ENCODE measurements around the gene ARHGAP26. TPM values are rescaled to one million over a fixed set of nuclear protein-coding genes. Genes with fewer than 3 reads are reported as not detected.

The ARHGAP26 gene
- total and polyA plus RNA-seq, 2 donors (not counting 1 experiment from before 2014, with no cell fraction given): 4.1 to 6.8 TPM

DNA sequence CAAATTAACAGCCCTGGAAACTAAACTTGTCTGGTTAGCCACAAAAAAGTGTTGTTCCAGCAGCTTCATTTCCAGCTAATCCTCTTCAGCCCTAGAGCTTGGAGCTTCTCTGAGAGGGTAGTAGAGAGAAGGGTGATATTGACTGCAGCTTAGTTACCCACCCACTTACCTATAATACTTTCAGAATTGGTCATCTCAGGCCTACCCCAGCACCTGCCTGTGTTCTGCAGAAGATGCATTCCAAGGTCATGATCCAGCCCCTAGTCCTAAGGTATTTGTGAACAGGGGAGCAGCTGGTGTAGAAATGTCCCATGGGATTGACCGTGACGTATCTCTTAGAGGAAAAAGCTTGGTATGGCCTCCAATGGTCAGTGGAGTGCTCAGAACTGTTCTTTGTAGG is 344.3 kb downstream of the ARHGAP26 start:
- TF ChIP-seq EZH2 (IDR thresholded peaks at IDR 0.05; ENCODE audit: low read length, missing control alignments): no peak
- TF ChIP-seq, protein P1, sequence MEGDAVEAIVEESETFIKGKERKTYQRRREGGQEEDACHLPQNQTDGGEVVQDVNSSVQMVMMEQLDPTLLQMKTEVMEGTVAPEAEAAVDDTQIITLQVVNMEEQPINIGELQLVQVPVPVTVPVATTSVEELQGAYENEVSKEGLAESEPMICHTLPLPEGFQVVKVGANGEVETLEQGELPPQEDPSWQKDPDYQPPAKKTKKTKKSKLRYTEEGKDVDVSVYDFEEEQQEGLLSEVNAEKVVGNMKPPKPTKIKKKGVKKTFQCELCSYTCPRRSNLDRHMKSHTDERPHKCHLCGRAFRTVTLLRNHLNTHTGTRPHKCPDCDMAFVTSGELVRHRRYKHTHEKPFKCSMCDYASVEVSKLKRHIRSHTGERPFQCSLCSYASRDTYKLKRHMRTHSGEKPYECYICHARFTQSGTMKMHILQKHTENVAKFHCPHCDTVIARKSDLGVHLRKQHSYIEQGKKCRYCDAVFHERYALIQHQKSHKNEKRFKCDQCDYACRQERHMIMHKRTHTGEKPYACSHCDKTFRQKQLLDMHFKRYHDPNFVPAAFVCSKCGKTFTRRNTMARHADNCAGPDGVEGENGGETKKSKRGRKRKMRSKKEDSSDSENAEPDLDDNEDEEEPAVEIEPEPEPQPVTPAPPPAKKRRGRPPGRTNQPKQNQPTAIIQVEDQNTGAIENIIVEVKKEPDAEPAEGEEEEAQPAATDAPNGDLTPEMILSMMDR (conservative IDR thresholded peaks at IDR 0.05 in 1 of 2, IDR thresholded peaks at IDR 0.05 in 1 of 2; ENCODE audit: low read depth in 1 of 2, low read length in 2 of 2): no peak
- no peak overlapping the region for H3K4me2 ChIP-seq (ENCODE audit: extremely low read depth, insufficient read depth, low read length)
- no peaks in the 10 kb centered on the region for H4K20me1 ChIP-seq (ENCODE audit: control insufficient read depth, extremely low read depth, insufficient read depth, low read length)
- no peaks in the 10 kb centered on the region for H3K36me3 ChIP-seq (ENCODE audit: control insufficient read depth, insufficient read depth, low read length)
- H3K4me1 ChIP-seq (ENCODE audit: control insufficient read depth, extremely low read depth, insufficient read depth, low read length): no peaks in the 10 kb centered on the region
- H3K27me3 ChIP-seq (ENCODE audit: control insufficient read depth, insufficient read depth, low read length): no peaks in the 10 kb centered on the region
- H3K9ac ChIP-seq (ENCODE audit: insufficient read depth, low read length): no peak overlapping the region
- no peak overlapping the region for H3K27ac ChIP-seq (ENCODE audit: insufficient read depth, low read length)
- no peak for DNase-seq (ENCODE audit: low read depth in 2 of 2)
- no peaks in the 10 kb centered on the region for H3K79me2 ChIP-seq (ENCODE audit: control insufficient read depth, insufficient read depth, low read length)
- H3K9me3 ChIP-seq (ENCODE audit: control insufficient read depth, insufficient read depth, low read depth, low read length): no peaks in the 10 kb centered on the region
- H2AFZ ChIP-seq (ENCODE audit: low read length): no peak overlapping the region
- H3K4me3 ChIP-seq (replicated peaks in 1 of 4; ENCODE audit: control extremely low read depth in 1 of 4, insufficient read depth in 1 of 4, low read depth in 3 of 4, low read length in 4 of 4): no peak overlapping the region

- no peak overlapping the region for H3K27ac ChIP-seq (ENCODE audit: insufficient read depth, low read length)
- no peaks in the 10 kb centered on the region for H3K27me3 ChIP-seq (ENCODE audit: control insufficient read depth, insufficient read depth, low read length)
- H4K20me1 ChIP-seq (ENCODE audit: control insufficient read depth, extremely low read depth, insufficient read depth, low read length): no peaks in the 10 kb centered on the region
- no peak overlapping the region for H2AFZ ChIP-seq (ENCODE audit: low read length)
- no peak for DNase-seq (ENCODE audit: low read depth in 2 of 2)
- no peaks in the 10 kb centered on the region for H3K9me3 ChIP-seq (ENCODE audit: control insufficient read depth, insufficient read depth, low read depth, low read length)
- no peak overlapping the region for H3K9ac ChIP-seq (ENCODE audit: insufficient read depth, low read length)
- H3K4me3 ChIP-seq (replicated peaks in 1 of 4; ENCODE audit: control extremely low read depth in 1 of 4, insufficient read depth in 1 of 4, low read depth in 3 of 4, low read length in 4 of 4): no peak overlapping the region
- no peaks in the 10 kb centered on the region for H3K4me1 ChIP-seq (ENCODE audit: control insufficient read depth, extremely low read depth, insufficient read depth, low read length)
- no peaks in the 10 kb centered on the region for H3K36me3 ChIP-seq (ENCODE audit: control insufficient read depth, insufficient read depth, low read length)
- H3K79me2 ChIP-seq (ENCODE audit: control insufficient read depth, insufficient read depth, low read length): no peaks in the 10 kb centered on the region
- no peak overlapping the region for H3K4me2 ChIP-seq (ENCODE audit: extremely low read depth, insufficient read depth, low read length)
- TF ChIP-seq, protein P1 (conservative IDR thresholded peaks at IDR 0.05 in 1 of 2, IDR thresholded peaks at IDR 0.05 in 1 of 2; ENCODE audit: low read depth in 1 of 2, low read length in 2 of 2): no peak
- no peak for TF ChIP-seq EZH2 (IDR thresholded peaks at IDR 0.05; ENCODE audit: low read length, missing control alignments)
Observed at GRCh38 chr5:143115381-143115780, 345.2 kb downstream of the ARHGAP26 start.

DNA sequence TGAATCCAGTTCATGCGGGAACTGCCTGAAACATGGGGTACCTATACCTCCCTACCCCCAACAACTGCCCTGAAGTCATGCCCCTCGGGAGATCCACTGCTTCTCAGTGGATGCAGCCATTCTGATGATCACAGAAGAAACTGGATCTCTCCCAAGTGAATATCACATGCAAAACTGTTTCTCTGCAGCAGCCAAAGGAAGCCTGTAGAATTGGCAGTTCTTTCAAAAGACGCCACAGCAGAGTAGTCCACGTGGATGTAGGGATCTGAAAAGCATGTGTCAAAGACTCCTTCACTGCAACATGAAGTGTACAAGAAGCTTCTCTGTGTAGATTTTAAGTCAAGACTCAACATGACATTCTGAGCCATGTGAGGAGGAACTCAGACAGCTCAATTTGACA is 346.6 kb downstream of the ARHGAP26 start:
- TF ChIP-seq EZH2 (IDR thresholded peaks at IDR 0.05; ENCODE audit: low read length, missing control alignments): no peak
- TF ChIP-seq, protein P1 (conservative IDR thresholded peaks at IDR 0.05 in 1 of 2, IDR thresholded peaks at IDR 0.05 in 1 of 2; ENCODE audit: low read depth in 1 of 2, low read length in 2 of 2): no peak
- Histone ChIP-seq H2AFZ (ENCODE audit: low read length) (no peak overlapping the region), H3K36me3 (ENCODE audit: control insufficient read depth, insufficient read depth, low read length) (no peaks in the 10 kb centered on the region), H4K20me1 (ENCODE audit: control insufficient read depth, extremely low read depth, insufficient read depth, low read length) (no peaks in the 10 kb centered on the region), H3K4me3 (replicated peaks in 1 of 4; ENCODE audit: control extremely low read depth in 1 of 4, insufficient read depth in 1 of 4, low read depth in 3 of 4, low read length in 4 of 4) (no peak overlapping the region), H3K27me3 (ENCODE audit: control insufficient read depth, insufficient read depth, low read length) (no peaks in the 10 kb centered on the region), H3K27ac (ENCODE audit: insufficient read depth, low read length) (no peak overlapping the region), H3K9ac (ENCODE audit: insufficient read depth, low read length) (no peak overlapping the region), H3K9me3 (ENCODE audit: control insufficient read depth, insufficient read depth, low read depth, low read length) (no peaks in the 10 kb centered on the region), H3K4me1 (ENCODE audit: control insufficient read depth, extremely low read depth, insufficient read depth, low read length) (no peaks in the 10 kb centered on the region), H3K79me2 (ENCODE audit: control insufficient read depth, insufficient read depth, low read length) (no peaks in the 10 kb centered on the region), H3K4me2 (ENCODE audit: extremely low read depth, insufficient read depth, low read length) (no peak overlapping the region)
- DNase-seq (ENCODE audit: low read depth in 2 of 2): no peak
